ENCODE data around the gene CCL8.

Gene CCL8

DNA sequence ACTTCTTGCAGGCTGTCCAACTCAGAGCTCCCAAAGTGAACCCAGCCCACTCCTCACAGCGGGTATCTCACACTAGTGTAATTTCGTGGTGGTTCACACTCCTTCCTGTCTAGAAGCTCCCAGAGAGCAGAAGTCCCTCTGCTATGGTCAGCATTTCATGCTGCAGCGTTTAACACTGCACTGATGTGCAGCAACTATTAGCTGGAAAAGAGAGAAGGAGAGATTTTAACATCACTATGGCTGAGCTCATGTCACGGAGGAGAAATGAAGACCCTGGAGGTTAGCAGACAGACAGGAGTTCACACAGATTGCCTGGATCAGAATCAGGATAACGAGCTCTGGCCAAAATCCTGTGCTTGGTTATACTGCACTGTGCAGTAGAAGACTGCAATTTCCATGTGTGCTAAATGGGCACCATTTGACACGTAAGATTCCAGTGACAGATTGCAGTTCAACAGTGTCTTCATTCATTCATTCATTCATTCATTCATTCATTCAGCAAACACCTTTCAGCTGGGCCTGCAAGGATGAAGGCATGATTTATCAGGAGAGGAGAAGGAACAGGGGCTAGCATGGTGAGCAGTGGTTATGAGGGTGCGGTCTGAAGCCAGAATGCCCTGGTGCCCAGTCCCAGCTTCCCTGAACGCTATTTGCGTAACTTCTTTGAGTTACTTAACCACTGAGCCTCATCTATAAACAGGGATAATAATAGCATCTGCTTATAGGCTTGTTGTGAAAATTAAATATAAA is 49.1 kb downstream of the CCL8 start:
- no peak for DNase-seq

DNA sequence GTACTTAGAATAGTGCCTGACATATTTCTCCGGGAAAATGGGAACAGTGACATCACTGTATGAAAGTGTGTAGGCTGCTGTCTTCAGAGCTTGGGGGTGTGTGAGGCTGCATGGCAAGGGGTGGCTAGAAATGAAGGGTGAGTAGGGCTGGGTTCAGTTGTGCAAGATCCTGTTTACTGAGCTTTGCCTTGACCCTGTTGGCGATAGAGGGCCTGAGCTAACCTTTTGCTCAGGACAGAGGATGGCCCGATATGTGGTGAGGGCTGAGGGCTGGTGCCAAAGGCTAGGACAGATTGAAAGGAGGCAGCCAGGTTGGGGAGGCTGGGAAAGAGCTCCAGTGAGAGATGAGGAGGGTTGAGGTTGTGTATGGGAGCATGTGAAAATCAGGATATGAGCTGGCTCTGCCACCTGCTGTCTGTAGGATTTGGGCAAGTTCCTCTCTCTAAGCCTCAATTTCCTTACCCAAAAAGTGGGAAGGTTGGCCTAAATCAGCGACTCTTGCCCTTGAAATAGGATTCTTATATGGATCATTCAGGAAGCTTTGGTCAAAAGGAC is 49.8 kb downstream of the CCL8 start:
- no peak for DNase-seq

DNA sequence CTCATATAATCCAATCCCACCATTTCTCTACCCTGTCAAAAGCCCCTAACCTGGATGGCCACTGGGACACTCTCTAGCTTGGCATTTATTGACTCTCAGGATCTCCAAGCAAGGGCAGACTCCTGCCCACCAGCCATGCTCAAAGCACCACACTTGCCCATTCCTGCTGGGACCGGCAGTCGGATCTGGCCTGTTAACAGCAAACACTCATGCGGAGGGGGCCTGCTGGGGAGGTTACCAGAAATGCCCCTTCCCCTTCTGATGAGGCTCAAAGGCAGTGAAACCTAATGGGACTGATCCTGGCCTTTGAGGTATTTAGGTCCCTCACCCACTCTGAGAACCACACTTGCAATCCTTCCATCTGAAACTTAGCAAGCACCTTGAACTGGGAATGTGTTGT is 50.3 kb downstream of the CCL8 start:
- DNase-seq: no peak

- DNase-seq: no peak
Observed at GRCh38 chr17:34370376-34370996, 51.3 kb downstream of the CCL8 start.

- DNase-seq: no peak
Observed at GRCh38 chr17:34370997-34371395, 51.8 kb downstream of the CCL8 start.

All from activated CD4-positive, alpha-beta T cell treated with anti-CD3 and anti-CD28 coated beads, Interleukin-2, amount 50 U/mL, for 4 hours (primary cell).